SK-N-SH treated with all-trans-retinoic acid at 6 μM for 48 hours (cell line): ENCODE data around the gene RBM17.

Experiments used
- ATAC-seq: fragments of 200-7000 bp; cut with Tn5 transposase; 3 replicates; pipeline ENCODE4 v1.9.1; 2020; ENCODE audit warnings: mild to moderate bottlenecking, moderate library complexity
- ARNTL ChIP-seq: fragments of 450-650 bp; formaldehyde crosslinking; IDR thresholded peaks from 2 replicates; pipeline ENCODE4 v1.5.0; 2020; ENCODE audit warnings: low read depth, mild to moderate bottlenecking, moderate library complexity, borderline replicate concordance
- BACH2 ChIP-seq: fragments of 250-450 bp; sonication (Bioruptor Pico); IDR thresholded peaks from 2 replicates; pipeline ENCODE4 v1.9.0; 2021; ENCODE audit warnings: mild to moderate bottlenecking, borderline replicate concordance
- CREB5 ChIP-seq: fragments of 250-450 bp; sonication (Bioruptor Pico); IDR thresholded peaks from 2 replicates; pipeline ENCODE4 v1.5.1; 2020; ENCODE audit warnings: low read depth, mild to moderate bottlenecking, moderate library complexity
- CSDC2 ChIP-seq: fragments of 250-450 bp; sonication (Bioruptor Pico); IDR thresholded peaks from 2 replicates; pipeline ENCODE4 v1.5.0; 2020; ENCODE audit warnings: mild to moderate bottlenecking, moderate library complexity
- ESRRG ChIP-seq: fragments of 250-450 bp; sonication (Bioruptor Pico); IDR thresholded peaks from 2 replicates; pipeline ENCODE4 v1.6.1; 2021; ENCODE audit warnings: mild to moderate bottlenecking
- GLIS3 ChIP-seq: fragments of 250-450 bp; sonication (Bioruptor Pico); IDR thresholded peaks from 2 replicates; pipeline ENCODE4 v1.5.0; 2020; ENCODE audit warnings: mild to moderate bottlenecking, moderate library complexity
- ISL1 ChIP-seq: fragments of 250-450 bp; sonication (Bioruptor Pico); IDR thresholded peaks from 2 replicates; pipeline ENCODE4 v2.1.2; 2022; ENCODE audit warnings: mild to moderate bottlenecking, moderate library complexity
- OSR1 ChIP-seq: fragments of 250-450 bp; sonication (Bioruptor Pico); IDR thresholded peaks from 2 replicates; pipeline ENCODE4 v1.8.0; 2022; ENCODE audit warnings: moderate library complexity, mild to moderate bottlenecking, inconsistent platforms
- PATZ1 ChIP-seq: fragments of 250-450 bp; sonication (Bioruptor Pico); IDR thresholded peaks from 2 replicates; pipeline ENCODE4 v1.8.0; 2020; ENCODE audit warnings: mild to moderate bottlenecking, moderate library complexity, borderline replicate concordance
- PPARA ChIP-seq: fragments of 250-450 bp; sonication (Bioruptor Pico); IDR thresholded peaks from 2 replicates; pipeline ENCODE4 v1.5.0; 2020; ENCODE audit warnings: mild to moderate bottlenecking, borderline replicate concordance
- RARB ChIP-seq: fragments of 250-450 bp; sonication (Bioruptor Pico); IDR thresholded peaks from 2 replicates; pipeline ENCODE4 v1.8.0; 2021; ENCODE audit warnings: mild to moderate bottlenecking, moderate library complexity
- SNAI2 ChIP-seq: fragments of 250-450 bp; sonication (Bioruptor Pico); IDR thresholded peaks from 2 replicates; pipeline ENCODE4 v1.5.0; 2020; ENCODE audit warnings: mild to moderate bottlenecking, moderate library complexity
- TCF4 ChIP-seq: fragments of 250-450 bp; sonication (Bioruptor Pico); IDR thresholded peaks from 2 replicates; pipeline ENCODE4 v1.8.0; 2021; ENCODE audit warnings: mild to moderate bottlenecking, moderate library complexity, borderline replicate concordance
- TOX ChIP-seq: fragments of 250-450 bp; sonication (Bioruptor Pico); IDR thresholded peaks from 2 replicates; pipeline ENCODE4 v1.8.0; 2021; ENCODE audit warnings: mild to moderate bottlenecking, moderate library complexity, borderline replicate concordance
- TSHZ2 ChIP-seq: fragments of 250-450 bp; sonication (Bioruptor Pico); IDR thresholded peaks from 2 replicates; pipeline ENCODE4 v1.5.0; 2020; ENCODE audit warnings: mild to moderate bottlenecking, moderate library complexity
- ZC3H10 ChIP-seq: fragments of 250-450 bp; sonication (Bioruptor Pico); IDR thresholded peaks from 2 replicates; pipeline ENCODE4 v1.5.1; 2021; ENCODE audit warnings: mild to moderate bottlenecking, moderate library complexity
- ZFP3 ChIP-seq: fragments of 250-450 bp; sonication (Bioruptor Pico); IDR thresholded peaks from 2 replicates; pipeline ENCODE4 v1.5.0; 2020; ENCODE audit warnings: mild to moderate bottlenecking, moderate library complexity
- ZFP30 ChIP-seq: fragments of 450-650 bp; formaldehyde crosslinking; IDR thresholded peaks from 2 replicates; pipeline ENCODE4 v1.5.0; 2022; ENCODE audit warnings: mild to moderate bottlenecking, moderate library complexity
- ZNF565 ChIP-seq: fragments of 450-650 bp; formaldehyde crosslinking; conservative IDR thresholded peaks from 2 replicates; pipeline ENCODE4 v1.5.0; 2020; ENCODE audit warnings: low read depth, mild to moderate bottlenecking, moderate library complexity
- TF ChIP-seq, protein P1 (sequence below): fragments of 250-450 bp; sonication (Bioruptor Pico); IDR thresholded peaks from 2 replicates; pipeline ENCODE4 v1.8.0; 2021; ENCODE audit warnings: low read depth, mild to moderate bottlenecking, moderate library complexity, borderline replicate concordance
- TF ChIP-seq, protein P2 (sequence below): fragments of 250-450 bp; sonication (Bioruptor Pico); IDR thresholded peaks from 2 replicates; pipeline ENCODE4 v1.5.1; 2021; ENCODE audit warnings: mild to moderate bottlenecking, moderate library complexity

RBM17 gene

DNA sequence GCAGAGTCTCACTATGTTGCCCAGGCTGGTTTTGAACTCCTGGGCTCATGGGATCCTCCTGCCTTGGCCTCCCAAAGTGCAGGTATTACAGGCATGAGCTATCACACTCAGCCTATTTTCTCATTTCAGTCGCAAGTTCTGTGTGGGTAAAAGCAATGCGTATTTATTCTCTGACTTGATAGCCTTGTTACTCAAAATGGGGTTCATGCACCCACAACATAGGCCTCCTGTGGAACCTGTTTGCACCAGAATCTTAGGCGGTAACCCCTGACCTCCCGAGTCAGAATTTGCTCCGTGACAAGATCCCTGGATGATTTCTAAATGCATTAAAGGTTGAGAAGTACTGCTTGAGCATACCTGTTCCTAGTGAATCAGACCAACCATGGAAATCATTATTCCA is 34.0 kb upstream of the RBM17 start:
- no peak for ATAC-seq
- TF ChIP-seq SNAI2 (CRISPR knock-in tag) (no peak), ZC3H10 (CRISPR knock-in tag) (no peak), ISL1 (CRISPR knock-in tag) (no peak), RARB (no peak), ZFP3 (no peak), OSR1 (no peak), CREB5 (CRISPR knock-in tag) (no peak), ESRRG (CRISPR knock-in tag) (no peak), GLIS3 (CRISPR knock-in tag) (no peak), CSDC2 (CRISPR knock-in tag) (no peak), PPARA (CRISPR knock-in tag) (no peak), TOX (no peak), TCF4 (CRISPR knock-in tag) (no peak), BACH2 (no peak), TSHZ2 (CRISPR knock-in tag) (no peak), ZNF565 (CRISPR knock-in tag) (no peak)
- TF ChIP-seq, protein P1, sequence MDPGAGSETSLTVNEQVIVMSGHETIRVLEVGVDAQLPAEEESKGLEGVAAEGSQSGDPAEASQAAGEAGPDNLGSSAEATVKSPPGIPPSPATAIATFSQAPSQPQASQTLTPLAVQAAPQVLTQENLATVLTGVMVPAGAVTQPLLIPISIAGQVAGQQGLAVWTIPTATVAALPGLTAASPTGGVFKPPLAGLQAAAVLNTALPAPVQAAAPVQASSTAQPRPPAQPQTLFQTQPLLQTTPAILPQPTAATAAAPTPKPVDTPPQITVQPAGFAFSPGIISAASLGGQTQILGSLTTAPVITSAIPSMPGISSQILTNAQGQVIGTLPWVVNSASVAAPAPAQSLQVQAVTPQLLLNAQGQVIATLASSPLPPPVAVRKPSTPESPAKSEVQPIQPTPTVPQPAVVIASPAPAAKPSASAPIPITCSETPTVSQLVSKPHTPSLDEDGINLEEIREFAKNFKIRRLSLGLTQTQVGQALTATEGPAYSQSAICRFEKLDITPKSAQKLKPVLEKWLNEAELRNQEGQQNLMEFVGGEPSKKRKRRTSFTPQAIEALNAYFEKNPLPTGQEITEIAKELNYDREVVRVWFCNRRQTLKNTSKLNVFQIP (CRISPR knock-in tag): no peak
- TF ChIP-seq, protein P2, sequence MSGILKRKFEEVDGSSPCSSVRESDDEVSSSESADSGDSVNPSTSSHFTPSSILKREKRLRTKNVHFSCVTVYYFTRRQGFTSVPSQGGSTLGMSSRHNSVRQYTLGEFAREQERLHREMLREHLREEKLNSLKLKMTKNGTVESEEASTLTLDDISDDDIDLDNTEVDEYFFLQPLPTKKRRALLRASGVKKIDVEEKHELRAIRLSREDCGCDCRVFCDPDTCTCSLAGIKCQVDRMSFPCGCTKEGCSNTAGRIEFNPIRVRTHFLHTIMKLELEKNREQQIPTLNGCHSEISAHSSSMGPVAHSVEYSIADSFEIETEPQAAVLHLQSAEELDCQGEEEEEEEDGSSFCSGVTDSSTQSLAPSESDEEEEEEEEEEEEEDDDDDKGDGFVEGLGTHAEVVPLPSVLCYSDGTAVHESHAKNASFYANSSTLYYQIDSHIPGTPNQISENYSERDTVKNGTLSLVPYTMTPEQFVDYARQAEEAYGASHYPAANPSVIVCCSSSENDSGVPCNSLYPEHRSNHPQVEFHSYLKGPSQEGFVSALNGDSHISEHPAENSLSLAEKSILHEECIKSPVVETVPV (CRISPR knock-in tag): no peak

- no peak for TF ChIP-seq OSR1
- TF ChIP-seq ZFP30 (CRISPR knock-in tag): no peak
- TF ChIP-seq ISL1 (CRISPR knock-in tag): no peak
- TF ChIP-seq ZC3H10 (CRISPR knock-in tag): no peak
- TF ChIP-seq GLIS3 (CRISPR knock-in tag): no peak
- no peak for TF ChIP-seq BACH2
- TF ChIP-seq, protein P2 (CRISPR knock-in tag): no peak
- no peak for TF ChIP-seq CSDC2 (CRISPR knock-in tag)
- TF ChIP-seq RARB: no peak
- TF ChIP-seq ARNTL: no peak
- no peak for TF ChIP-seq PATZ1
- no peak for TF ChIP-seq SNAI2 (CRISPR knock-in tag)
- ATAC-seq: no peak
Observed at GRCh38 chr10:6055929-6056328, 32.9 kb upstream of the RBM17 start.
